PC-3 (cell line): Measurements from ENCODE around the gene LGALS7. TPM values are rescaled to one million over a fixed set of nuclear protein-coding genes. Genes with fewer than 3 reads are reported as not detected.

ENCODE experiments used
- ATAC-seq: fragments of 200-7000 bp; cut with Tn5 transposase; 2 replicates; pipeline ENCODE4 v1.9.1; 2020; ENCODE audit warnings: mild to moderate bottlenecking, moderate library complexity
- BruUV-seq: library from RNA; stranded (reverse); fragments of 400-500 nt; replicated peaks from 2 replicates; lab custom pipeline; 2021; lab: Mats Ljungman, UMichigan
- CTCF ChIA-PET: fragments of 300-600 bp; sonication (Branson Sonifier 250); formaldehyde crosslinking; loops from one replicate; lab custom pipeline; 2022; ENCODE audit warnings: antibody characterized with exemption; lab: Charles Lee
- POLR2A ChIA-PET: fragments of 300-600 bp; sonication (Branson Sonifier 250); formaldehyde crosslinking; loops from one replicate; lab custom pipeline; 2022; ENCODE audit warnings: antibody characterized with exemption; ENCODE audit not compliant: unreplicated experiment; lab: Charles Lee
- DNase-seq: peaks from one replicate; pipeline ENCODE4 v3.0.0-alpha.2; 2015
- H2AFZ ChIP-seq: fragments of 300-600 bp; sonication (generic); 2 replicates; pipeline ENCODE4 v1.6.0; 2016; ENCODE audit warnings: antibody characterized with exemption, low read length
- H3F3A ChIP-seq: fragments of 300-600 bp; sonication (generic); one replicate; pipeline ENCODE4 v1.6.0; 2017; ENCODE audit warnings: antibody characterized with exemption, low read length, control low read depth, mild to moderate bottlenecking; ENCODE audit not compliant: unreplicated experiment
- H3K27ac ChIP-seq: fragments of 300-600 bp; sonication (generic); 2 replicates; pipeline ENCODE4 v1.5.1; 2016; ENCODE audit warnings: mild to moderate bottlenecking, low read length
- H3K27me3 ChIP-seq: fragments of 300-600 bp; sonication (generic); 2 replicates; pipeline ENCODE4 v1.6.1; 2016; ENCODE audit warnings: low read length, mixed read lengths
- H3K36me3 ChIP-seq: fragments of 300-600 bp; sonication (generic); 2 replicates; pipeline ENCODE4 v1.6.1; 2016; ENCODE audit warnings: low read depth, mixed run types, low read length, mixed read lengths
- H3K4me1 ChIP-seq: fragments of 300-600 bp; sonication (generic); 2 replicates; pipeline ENCODE4 v1.5.1; 2016; ENCODE audit warnings: low read length; ENCODE audit not compliant: insufficient read depth
- H3K4me2 ChIP-seq: fragments of 300-600 bp; sonication (generic); 2 replicates; pipeline ENCODE4 v1.6.0; 2016; ENCODE audit warnings: low read length
- H3K4me3 ChIP-seq: fragments of 300-600 bp; sonication (generic); 2 replicates; pipeline ENCODE4 v1.5.1; 2016; ENCODE audit warnings: mild to moderate bottlenecking, low read length, mixed read lengths
- H3K79me2 ChIP-seq: fragments of 300-600 bp; sonication (generic); 2 replicates; pipeline ENCODE4 v1.6.1; 2017; ENCODE audit warnings: low read length, mixed read lengths
- H3K9ac ChIP-seq: fragments of 300-600 bp; sonication (generic); 2 replicates; pipeline ENCODE4 v1.6.0; 2016; ENCODE audit warnings: mild to moderate bottlenecking, low read length
- H3K9me2 ChIP-seq: fragments of 300-600 bp; sonication (generic); replicated peaks from 2 replicates; pipeline ENCODE4 v1.6.1; 2016; ENCODE audit warnings: mixed run types, low read length, mixed read lengths
- H3K9me3 ChIP-seq: fragments of 300-600 bp; sonication (generic); 2 replicates; pipeline ENCODE4 v1.6.1; 2016; ENCODE audit warnings: low read length, mixed read lengths
- H4K20me1 ChIP-seq: fragments of 300-600 bp; sonication (generic); 2 replicates; pipeline ENCODE4 v1.6.1; 2016; ENCODE audit warnings: low read length, mixed read lengths
- EZH2 ChIP-seq: fragments of 300-600 bp; sonication (generic); IDR thresholded peaks from one replicate; pipeline ENCODE4 v1.6.1; 2017; ENCODE audit warnings: antibody characterized with exemption, mild to moderate bottlenecking, low read length; ENCODE audit not compliant: unreplicated experiment
- EZH2phosphoT487 ChIP-seq: fragments of 300-600 bp; sonication (generic); IDR thresholded peaks from 2 replicates; pipeline ENCODE4 v1.6.1; 2018; ENCODE audit warnings: mild to moderate bottlenecking, antibody characterized with exemption, low read length, borderline replicate concordance
- intact Hi-C: fragments of 100-400 bp; cut with micrococcal nuclease; formaldehyde crosslinking; loops from 2 replicates; pipeline ENCODE4 v1.9.0; 2023
- total RNA-seq: library from RNA; depleted of rRNA; stranded (reverse); fragments of >200 nt; gene quantifications from 2 replicates; pipeline ENCODE4 v1.2.3, GENCODE V29; 2014
- TF ChIP-seq, protein P1 (sequence below): fragments of 300-600 bp; sonication (generic); conservative IDR thresholded peaks from 2 replicates; pipeline ENCODE4 v1.5.1; 2017; ENCODE audit warnings: antibody characterized with exemption, low read depth, mild to moderate bottlenecking, low read length

LGALS7 gene
- total RNA-seq, 1 experiment from 2014 or later: not detected

DNA sequence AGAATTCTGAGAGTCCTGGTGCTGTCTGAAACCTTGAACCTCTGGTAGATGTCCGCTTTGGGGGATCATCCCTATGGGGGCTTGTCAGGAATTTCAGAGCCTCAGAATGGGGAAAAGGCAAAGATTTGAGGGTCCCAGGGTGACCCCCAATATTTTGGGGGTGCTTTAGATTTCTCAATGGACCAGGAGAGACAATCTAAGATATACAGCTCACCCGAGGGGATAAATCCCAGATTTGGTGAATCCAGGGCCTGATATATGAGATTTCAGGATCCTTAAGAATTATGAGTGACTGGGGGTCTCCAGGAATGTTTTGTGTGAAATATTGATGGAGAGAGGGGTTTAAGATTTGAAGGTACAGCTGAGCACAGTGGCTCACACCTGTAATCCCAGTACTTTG lies 32.4 kb downstream of the LGALS7 start:
- ATAC-seq: no peak
- intact Hi-C loops: no loop called here
- H4K20me1 ChIP-seq: no peaks in the 10 kb centered on the region
- no peaks in the 10 kb centered on the region for H3K9me3 ChIP-seq
- H3K9me2 ChIP-seq: no peaks in the 10 kb centered on the region
- BruUV-seq: no TSS peak
- no peak overlapping the region for H2AFZ ChIP-seq
- no peaks in the 10 kb centered on the region for H3F3A ChIP-seq
- no peak overlapping the region for H3K27ac ChIP-seq
- H3K79me2 ChIP-seq: no peaks in the 10 kb centered on the region
- DNase-seq: no peak
- H3K4me2 ChIP-seq: no peak overlapping the region
- TF ChIP-seq EZH2 (no peak), EZH2phosphoT487 (no peak)
- TF ChIP-seq, protein P1, sequence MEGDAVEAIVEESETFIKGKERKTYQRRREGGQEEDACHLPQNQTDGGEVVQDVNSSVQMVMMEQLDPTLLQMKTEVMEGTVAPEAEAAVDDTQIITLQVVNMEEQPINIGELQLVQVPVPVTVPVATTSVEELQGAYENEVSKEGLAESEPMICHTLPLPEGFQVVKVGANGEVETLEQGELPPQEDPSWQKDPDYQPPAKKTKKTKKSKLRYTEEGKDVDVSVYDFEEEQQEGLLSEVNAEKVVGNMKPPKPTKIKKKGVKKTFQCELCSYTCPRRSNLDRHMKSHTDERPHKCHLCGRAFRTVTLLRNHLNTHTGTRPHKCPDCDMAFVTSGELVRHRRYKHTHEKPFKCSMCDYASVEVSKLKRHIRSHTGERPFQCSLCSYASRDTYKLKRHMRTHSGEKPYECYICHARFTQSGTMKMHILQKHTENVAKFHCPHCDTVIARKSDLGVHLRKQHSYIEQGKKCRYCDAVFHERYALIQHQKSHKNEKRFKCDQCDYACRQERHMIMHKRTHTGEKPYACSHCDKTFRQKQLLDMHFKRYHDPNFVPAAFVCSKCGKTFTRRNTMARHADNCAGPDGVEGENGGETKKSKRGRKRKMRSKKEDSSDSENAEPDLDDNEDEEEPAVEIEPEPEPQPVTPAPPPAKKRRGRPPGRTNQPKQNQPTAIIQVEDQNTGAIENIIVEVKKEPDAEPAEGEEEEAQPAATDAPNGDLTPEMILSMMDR: no peak
- CTCF ChIA-PET: no interaction called here
- H3K27me3 ChIP-seq: no peaks in the 10 kb centered on the region
- no peaks in the 10 kb centered on the region; the same call in 1 of the 2 replicates for H3K4me1 ChIP-seq
- no peak overlapping the region for H3K4me3 ChIP-seq
- POLR2A ChIA-PET: no interaction called here
- no peak overlapping the region for H3K9ac ChIP-seq
- no peaks in the 10 kb centered on the region for H3K36me3 ChIP-seq

DNA sequence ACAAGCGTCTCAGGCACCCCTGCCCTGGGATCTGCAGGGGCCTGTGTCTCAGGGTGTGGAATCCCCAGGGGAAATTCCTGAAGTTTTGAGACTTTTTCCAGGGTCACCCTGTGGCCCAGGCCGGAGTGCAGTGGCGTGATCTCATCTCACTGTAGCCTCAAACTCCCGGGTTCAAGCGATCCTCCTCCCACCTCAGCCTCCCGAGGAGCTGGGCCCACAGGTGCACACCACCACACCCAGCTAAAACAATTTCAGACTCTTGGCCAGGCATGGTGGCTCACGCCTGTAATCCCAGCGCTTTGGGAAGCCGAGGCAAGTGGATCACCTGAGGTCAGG lies 33.1 kb downstream of the LGALS7 start:
- TF ChIP-seq, protein P1: no peak
- TF ChIP-seq EZH2 (no peak), EZH2phosphoT487 (no peak)
- Histone ChIP-seq H3K9me2 (no peaks in the 10 kb centered on the region), H3F3A (no peaks in the 10 kb centered on the region), H2AFZ (no peak overlapping the region), H3K4me1 (peaks cover 1% of the 10 kb centered on the region; the same call in 1 of the 2 replicates), H3K4me3 (no peak overlapping the region), H3K27me3 (no peaks in the 10 kb centered on the region), H3K9ac (no peak overlapping the region), H3K9me3 (no peaks in the 10 kb centered on the region), H3K79me2 (no peaks in the 10 kb centered on the region), H3K36me3 (no peaks in the 10 kb centered on the region), H3K4me2 (no peak overlapping the region), H4K20me1 (no peaks in the 10 kb centered on the region), H3K27ac (no peak overlapping the region)
- ChIA-PET POLR2A (no interaction called here), CTCF (no interaction called here)
- ATAC-seq (no peak), DNase-seq (no peak)
- intact Hi-C loops: no loop called here
- BruUV-seq: no TSS peak

DNA sequence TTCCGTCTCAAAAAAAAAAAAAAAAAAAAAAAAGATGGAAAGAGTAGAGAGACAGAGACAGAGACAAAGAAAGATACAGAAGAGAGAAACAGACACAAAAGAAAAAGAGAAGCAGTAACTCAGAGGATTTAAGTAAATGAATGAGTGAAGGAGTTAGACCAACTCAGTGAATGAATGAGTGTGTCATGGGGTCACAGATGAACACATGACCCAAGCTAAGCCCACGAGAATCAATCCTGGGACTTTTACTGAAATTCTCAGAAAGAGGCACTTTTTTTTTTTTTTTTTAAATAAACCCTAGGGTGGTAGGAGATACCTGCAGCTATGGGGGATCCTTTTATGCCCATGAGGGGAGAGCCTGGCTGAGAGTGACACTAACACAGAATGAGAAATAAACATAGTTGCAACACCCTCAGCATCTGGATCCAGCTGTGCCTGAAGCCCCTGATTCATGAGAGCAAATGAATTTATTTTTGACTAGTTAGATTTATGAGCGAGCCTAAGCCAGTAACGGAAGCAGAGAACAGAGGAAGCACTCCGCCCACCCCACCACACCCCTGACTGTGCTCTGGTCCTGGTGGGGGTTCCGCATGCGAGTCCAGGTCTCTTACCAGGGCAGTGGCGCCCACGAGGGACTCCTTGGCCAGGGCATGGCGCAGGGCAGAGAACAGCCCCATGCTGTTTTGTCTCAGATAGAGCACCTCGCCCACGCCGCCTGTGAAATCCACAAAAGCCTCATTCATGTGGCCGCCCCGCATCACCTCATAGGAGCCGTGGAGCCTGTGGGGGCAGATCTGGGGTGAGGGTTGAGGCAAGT lies 33.7 kb downstream of the LGALS7 start:
- Histone ChIP-seq H2AFZ (no peak overlapping the region), H3K36me3 (no peaks in the 10 kb centered on the region), H3K4me1 (peaks cover 7% of the 10 kb centered on the region; the same call in 1 of the 2 replicates), H3K4me3 (no peak overlapping the region), H3K79me2 (no peaks in the 10 kb centered on the region), H3K9me2 (no peaks in the 10 kb centered on the region), H4K20me1 (no peaks in the 10 kb centered on the region), H3F3A (peaks cover 3% of the 10 kb centered on the region), H3K9ac (no peak overlapping the region), H3K27ac (no peak overlapping the region), H3K27me3 (no peaks in the 10 kb centered on the region), H3K9me3 (no peaks in the 10 kb centered on the region), H3K4me2 (no peak overlapping the region)
- no TSS peak for BruUV-seq
- ChIA-PET CTCF (no interaction called here), POLR2A (no interaction called here)
- intact Hi-C loops: loop anchor here (5.0 kb wide), 1 partner anchor 58 kb away; no protein-coding TSS in a partner anchor
- ATAC-seq (no peak), DNase-seq (no peak)
- TF ChIP-seq, protein P1: no peak
- TF ChIP-seq EZH2phosphoT487 (no peak), EZH2 (no peak)
